DND-41 (cell line): ENCODE measurements around the gene POC1A.

Experiments used
- CTCF ChIP-seq: IDR thresholded peaks from 2 replicates; pipeline ENCODE4 v1.5.1; 2012; ENCODE audit warnings: borderline replicate concordance, low read length, moderate library complexity, mild to moderate bottlenecking; ENCODE audit not compliant: poor library complexity, severe bottlenecking; ENCODE audit errors: extremely low read depth
- EZH2 ChIP-seq: IDR thresholded peaks from 3 replicates; pipeline ENCODE4 v1.6.1; 2012; ENCODE audit warnings: borderline replicate concordance, low read depth, mild to moderate bottlenecking, moderate library complexity, low read length, inconsistent platforms; ENCODE audit not compliant: severe bottlenecking

DNA sequence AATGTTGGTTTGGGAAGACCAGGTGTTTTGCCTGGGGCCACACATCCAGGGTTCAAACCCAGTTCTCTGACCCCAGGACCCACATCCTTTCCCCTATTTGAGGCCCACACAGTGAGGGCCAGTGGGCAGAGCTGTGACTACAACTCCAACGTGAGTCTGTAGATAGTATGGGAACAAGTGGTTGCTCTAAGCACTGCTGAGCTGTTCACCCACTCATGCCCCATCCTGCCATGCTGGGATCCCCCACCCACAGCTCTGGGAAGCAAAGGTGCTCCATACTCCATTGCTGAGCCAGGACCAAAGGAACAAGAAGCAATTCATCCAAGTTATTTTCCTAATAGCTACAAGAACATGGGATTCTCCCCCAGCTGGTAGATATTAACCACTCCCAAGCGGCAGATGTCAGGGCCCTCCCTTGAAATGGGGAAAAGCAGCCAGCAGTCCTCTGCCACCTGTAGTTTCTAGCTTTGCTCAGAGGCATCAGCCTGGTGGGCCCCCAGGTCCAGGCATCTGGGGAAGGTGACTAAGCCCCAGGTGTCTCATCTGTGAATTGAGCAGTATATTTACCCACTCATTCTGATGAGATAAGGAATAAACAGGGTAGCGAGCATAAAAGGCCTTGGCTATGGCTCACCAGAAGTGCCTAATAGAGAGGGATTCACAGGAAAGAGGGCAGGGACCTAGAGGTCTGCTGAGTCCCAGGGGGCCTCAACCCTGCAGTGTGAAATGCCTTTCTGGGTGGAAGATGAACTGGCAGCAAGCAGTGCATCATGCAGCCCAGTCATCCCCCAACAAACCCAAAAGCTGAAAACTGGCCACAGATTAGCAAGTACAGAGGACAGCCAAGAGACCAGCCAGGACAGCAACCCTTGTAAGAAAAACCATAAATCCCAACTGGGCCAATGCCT, 33.4 kb downstream of the POC1A start:
- TF ChIP-seq CTCF: no peak
- no peak for TF ChIP-seq EZH2
